Measurements from ENCODE around the gene ZNF426.
"Not testable (repeated sequence)": the region's sequence is repeated elsewhere in the genome, so short reads cannot be mapped to it uniquely, and the experiment has no call there.

ZNF426 gene

GRCh38 chr19:9538183-9539058 lies at the start of gene ZNF426:
Gene ZNF426 (minus strand): TSS chr19:9538645. CDS start chr19:9536232, 2,413 bp downstream.
- DNase-seq (ENCODE audit: low spot score), result peak; percentile 94

GRCh38 chr19:9586764-9587163 lies 48.3 kb upstream of the ZNF426 start:
- no peak for DNase-seq (ENCODE audit: low spot score)

GRCh38 chr19:9584073-9584833 lies 45.8 kb upstream of the ZNF426 start, which contains the start of gene ZNF121:
Gene ZNF121 (minus strand): TSS chr19:9584504. CDS start chr19:9568097, 16,407 bp downstream.
- DNase-seq (ENCODE audit: low spot score), result peak; percentile 93

- not testable (repeated sequence) for DNase-seq (ENCODE audit: low spot score)
Observed at GRCh38 chr19:9582081-9582725, 43.8 kb upstream of the ZNF426 start.

- no peak for DNase-seq (ENCODE audit: low spot score)
Observed at GRCh38 chr19:9580728-9581127, 42.3 kb upstream of the ZNF426 start.

- DNase-seq (ENCODE audit: low spot score), result no peak
Observed at GRCh38 chr19:9570255-9570654, 31.8 kb upstream of the ZNF426 start.

- no peak for DNase-seq (ENCODE audit: low spot score)
Observed at GRCh38 chr19:9566729-9567128, 28.3 kb upstream of the ZNF426 start.

GRCh38 chr19:9565900-9566705 lies 27.7 kb upstream of the ZNF426 start:
- DNase-seq (ENCODE audit: low spot score), result no peak

GRCh38 chr19:9552536-9553274 lies 14.3 kb upstream of the ZNF426 start:
- no peak for DNase-seq (ENCODE audit: low spot score)

GRCh38 chr19:9547870-9548269 lies 9.4 kb upstream of the ZNF426 start:
- no peak for DNase-seq (ENCODE audit: low spot score)

GRCh38 chr19:9541281-9541680 lies 2.8 kb upstream of the ZNF426 start:
- DNase-seq (ENCODE audit: low spot score), result not testable (repeated sequence)

- not testable (repeated sequence) for DNase-seq (ENCODE audit: low spot score)
Observed at GRCh38 chr19:9539921-9540320, 1.5 kb upstream of the ZNF426 start.

- not testable (repeated sequence) for DNase-seq (ENCODE audit: low spot score)
Observed at GRCh38 chr19:9539201-9539600, 756 bp upstream of the ZNF426 start.

GRCh38 chr19:9535934-9536333 lies 2.5 kb downstream of the ZNF426 start:
- DNase-seq (ENCODE audit: low spot score), result no peak

- no peak for DNase-seq (ENCODE audit: low spot score)
Observed at GRCh38 chr19:9531933-9532332, 6.5 kb downstream of the ZNF426 start.

GRCh38 chr19:9528757-9529336 lies 9.6 kb downstream of the ZNF426 start:
- DNase-seq (ENCODE audit: low spot score), result no peak

GRCh38 chr19:9523885-9524474 lies 14.5 kb downstream of the ZNF426 start:
- DNase-seq (ENCODE audit: low spot score), result no peak

GRCh38 chr19:9507285-9507684 lies 31.2 kb downstream of the ZNF426 start:
- DNase-seq (ENCODE audit: low spot score), result no peak

GRCh38 chr19:9500796-9501195 lies 37.6 kb downstream of the ZNF426 start:
- no peak for DNase-seq (ENCODE audit: low spot score)

All from left forelimb (tissue), 1 donor.